ENCODE data around the gene RXRG. TPM values are rescaled to one million over a fixed set of nuclear protein-coding genes. Genes with fewer than 3 reads are reported as not detected.

The RXRG gene
- total RNA-seq, 1 donor from 2014 or later, result not detected

DNA sequence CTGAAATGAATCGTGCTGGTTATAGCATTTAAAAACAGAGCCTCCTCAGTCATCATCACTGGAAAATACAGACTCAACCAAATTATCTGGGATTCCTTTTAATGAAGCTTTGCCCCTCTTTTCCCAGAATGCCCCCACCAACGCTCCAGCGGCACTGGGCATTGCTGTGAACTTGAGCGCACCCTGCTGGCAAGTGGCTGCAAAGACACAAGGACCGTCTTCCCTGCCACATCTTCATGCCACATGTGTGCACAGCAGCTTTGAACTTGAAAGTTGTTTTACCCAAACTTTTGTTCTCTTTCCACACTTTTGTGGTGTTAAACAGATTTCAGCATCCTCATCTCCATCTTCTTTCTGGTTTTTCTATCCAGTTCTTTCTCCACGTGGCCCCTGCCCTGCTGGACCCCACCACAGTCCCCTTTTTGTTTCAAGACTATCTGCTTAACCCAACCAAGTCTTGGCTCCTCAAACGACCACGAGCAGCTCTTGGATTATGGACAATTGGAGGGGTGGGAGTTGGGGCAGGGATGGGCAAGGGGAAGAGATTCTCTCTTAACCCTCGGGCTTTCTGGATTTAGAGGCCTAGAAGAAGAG lies 75.6 kb downstream of the RXRG start:
- DNase-seq (ENCODE audit: low read depth, low spot score), result no peak

DNA sequence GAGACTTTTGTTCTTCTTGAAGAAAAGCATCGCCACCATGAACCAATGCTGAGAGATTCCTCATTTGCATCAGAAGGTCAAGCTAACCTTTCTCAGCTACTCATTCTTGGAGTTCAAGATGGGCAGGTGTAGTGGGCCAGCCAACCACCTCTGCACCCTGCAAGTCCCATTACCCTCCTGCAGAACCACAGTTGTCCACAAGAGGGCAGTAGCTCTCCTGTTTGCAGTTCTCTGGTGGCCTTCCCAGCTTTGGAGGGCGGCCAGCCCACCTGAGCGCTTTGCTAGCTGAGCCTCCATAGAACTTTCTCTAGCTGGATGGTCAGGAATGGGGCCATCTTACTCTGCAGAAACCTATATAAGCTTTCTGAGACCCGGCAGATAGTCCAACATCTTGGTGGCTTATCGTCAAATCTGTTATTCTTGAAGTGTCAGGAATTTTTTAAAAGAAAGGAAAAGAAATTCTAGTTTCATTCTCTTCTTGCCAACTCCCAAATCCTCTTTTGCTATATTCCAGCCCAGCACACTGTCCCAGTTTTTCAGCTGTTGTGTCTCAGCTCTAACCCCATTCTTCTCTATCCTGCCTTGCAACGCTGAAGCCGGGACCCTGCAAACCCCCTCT lies 77.4 kb downstream of the RXRG start:
- DNase-seq (ENCODE audit: low read depth, low spot score), result peak; percentile 17

DNA sequence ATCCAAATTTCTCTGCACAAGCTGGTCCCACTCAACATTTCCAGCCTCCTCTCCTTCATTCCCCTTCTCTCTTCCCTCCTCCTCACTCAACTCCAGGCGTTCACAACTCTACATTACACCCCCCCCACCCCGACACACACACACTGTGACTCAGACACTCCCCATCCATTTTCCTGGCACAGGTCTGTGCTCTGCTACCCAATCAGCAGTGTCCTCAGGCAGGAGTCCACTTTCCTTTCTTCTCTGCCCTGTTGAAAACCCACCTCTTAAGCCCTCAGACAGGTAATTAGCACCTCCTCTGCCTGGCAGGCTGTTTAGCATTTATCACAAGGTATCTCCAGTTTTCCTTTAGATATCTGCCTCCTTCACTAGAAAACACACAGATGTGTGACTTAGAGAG lies 79.6 kb downstream of the RXRG start:
- DNase-seq (ENCODE audit: low read depth, low spot score), result no peak

DNA sequence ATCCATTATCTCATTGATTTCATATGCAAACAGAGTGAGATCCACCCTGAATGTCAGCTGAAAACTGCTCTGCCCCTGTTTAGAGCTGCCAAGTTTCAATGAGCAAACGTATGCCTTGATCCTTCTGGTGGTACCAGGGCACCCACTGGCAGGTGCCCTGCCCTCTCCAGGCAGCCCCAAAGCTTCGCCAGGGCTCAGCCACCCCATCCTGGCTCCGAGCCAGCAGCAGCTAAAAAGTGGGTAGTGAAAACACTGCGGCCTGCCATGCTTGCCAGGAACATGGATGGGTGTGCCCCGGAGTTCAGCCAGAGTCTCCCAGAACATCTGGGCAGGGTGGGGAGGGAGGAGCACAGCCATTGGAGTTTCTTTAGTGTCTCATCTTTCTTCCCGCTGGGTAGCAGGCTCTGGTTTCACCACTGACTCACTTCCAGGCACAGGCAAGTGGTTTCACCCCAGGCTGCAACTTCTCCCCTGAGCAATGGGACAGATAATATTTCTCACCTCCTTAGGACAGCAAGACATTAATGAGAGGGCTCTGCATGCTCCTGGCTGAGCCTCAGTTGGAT lies 80.3 kb downstream of the RXRG start:
- DNase-seq (ENCODE audit: low read depth, low spot score), result no peak

DNA sequence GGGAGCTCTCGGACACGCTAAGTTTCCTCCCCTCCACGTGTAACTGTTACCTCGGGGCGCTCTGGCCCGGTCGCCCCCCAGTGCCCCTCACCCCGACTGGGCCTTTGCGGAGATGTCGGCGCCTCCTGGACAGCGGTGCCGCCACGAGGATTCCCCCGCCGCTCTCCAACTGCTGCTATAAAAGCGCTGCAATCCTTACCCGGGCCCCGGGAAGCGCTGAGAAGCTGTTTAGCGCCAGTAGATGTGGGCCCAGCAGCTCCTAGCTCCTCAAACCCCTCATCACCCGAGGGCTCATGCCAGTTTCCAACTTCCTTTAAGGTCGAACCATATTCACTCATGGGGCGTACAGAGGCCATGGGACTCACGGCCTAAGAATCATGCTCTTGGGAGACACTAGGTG lies 88.0 kb downstream of the RXRG start:
- DNase-seq (ENCODE audit: low read depth, low spot score), result no peak

DNA sequence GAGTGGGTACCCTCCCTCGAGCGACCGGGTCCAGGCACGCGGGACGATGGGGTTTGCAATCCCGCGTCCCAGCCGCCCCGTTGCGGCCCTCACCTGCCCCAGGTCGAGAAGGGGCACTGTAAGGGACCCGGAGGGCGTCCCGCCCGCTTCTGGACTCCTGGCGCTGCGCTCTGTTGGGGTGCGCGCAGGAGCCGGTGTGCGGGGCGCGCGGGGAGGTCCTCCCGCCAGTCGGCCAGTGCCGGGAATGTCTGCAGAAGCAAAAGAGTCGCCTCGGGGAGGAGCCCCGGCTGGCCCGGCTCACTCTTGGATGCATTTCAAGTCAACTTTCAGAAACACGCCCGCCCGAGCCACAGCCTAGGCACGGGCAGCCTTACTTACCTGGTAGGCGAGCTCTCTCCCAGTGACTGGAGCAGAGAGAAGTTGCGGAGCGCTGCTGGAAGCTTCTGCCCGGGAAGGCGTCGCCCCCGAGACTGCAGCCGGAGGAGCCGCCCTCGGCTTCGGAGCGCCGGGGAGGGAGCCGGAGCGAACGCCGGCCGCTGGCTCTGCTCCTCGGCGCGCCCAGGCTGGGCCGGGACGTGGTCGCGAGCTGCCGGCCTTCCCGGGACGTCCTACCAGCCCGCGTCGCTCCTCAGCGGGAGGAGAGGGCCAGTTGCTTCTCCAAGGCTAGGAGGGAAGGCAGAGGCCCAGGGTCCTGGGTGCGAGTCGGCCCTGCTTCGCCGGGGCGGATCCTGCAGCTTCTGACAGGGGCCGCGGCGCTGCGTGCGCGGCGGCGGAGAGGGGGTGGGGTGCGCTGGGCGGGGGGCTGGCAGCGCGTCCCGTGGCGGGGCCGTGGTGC lies 88.7 kb downstream of the RXRG start, which contains the start of gene LMX1A:
Gene LMX1A (minus strand): TSS at position 739 of the 835 bp plus-strand sequence. CDS start 1,156 bp downstream, outside the sequence.
- no peak for DNase-seq (ENCODE audit: low read depth, low spot score)

DNA sequence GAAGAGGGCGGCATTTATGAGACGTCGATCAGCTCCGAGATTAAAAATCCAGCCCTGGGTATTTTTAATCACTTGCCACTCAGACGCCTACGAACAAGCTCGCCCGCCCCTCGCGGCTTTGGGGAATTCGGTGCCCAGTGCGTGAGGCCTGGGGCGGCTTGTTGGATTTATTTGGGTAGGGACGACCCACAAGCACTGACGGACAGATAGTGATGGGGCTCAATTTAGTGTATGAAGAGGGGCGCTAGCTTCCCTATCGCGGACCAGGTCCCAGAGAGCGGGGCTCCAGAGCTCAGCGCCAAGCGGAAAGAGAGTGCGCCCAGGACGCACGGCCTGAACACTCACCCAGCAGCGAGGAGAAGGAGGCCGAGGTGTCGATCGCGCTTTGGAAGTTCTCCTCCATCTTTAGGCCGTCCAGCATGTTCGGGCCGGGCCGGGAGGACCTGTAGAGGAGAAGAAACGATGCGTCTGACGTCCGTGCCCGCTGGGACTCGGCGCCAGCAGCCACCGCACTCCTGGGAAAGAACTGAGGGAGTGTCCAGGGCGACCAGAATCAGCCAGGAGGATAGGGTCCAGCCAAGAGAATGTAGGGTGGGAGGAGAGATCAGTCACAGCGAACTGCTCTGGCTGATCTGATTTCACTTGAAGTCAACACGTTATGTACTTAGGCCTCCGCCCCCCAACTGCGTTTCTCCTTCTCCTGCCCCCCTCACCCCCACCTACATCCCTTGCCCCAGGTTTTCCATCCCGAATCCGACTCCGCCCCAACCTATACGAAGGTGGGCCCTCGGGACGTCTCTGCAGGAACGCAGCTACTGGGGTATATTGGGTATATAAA lies 89.6 kb downstream of the RXRG start:
- no peak for DNase-seq (ENCODE audit: low read depth, low spot score)

DNA sequence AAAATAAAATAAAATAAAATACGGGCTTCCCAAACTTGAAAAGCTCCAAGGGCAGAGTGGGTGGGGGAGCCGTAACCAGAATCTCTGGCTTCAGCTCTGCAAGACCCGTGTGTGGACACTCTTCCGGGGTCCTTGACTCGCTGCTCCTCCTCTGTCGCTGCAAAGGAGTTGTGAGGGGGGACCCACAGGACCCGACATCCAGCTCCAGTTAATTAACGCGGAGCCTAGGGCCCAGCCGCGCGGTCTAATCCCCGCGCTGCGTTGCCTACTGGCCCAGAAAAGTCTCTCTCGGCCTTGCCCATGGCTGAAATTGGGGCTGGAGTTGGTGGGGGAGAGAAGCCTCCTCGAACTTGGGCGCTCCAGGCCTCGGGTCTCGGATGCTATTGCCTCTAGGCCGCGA lies 90.2 kb downstream of the RXRG start:
- DNase-seq (ENCODE audit: low read depth, low spot score), result no peak

DNA sequence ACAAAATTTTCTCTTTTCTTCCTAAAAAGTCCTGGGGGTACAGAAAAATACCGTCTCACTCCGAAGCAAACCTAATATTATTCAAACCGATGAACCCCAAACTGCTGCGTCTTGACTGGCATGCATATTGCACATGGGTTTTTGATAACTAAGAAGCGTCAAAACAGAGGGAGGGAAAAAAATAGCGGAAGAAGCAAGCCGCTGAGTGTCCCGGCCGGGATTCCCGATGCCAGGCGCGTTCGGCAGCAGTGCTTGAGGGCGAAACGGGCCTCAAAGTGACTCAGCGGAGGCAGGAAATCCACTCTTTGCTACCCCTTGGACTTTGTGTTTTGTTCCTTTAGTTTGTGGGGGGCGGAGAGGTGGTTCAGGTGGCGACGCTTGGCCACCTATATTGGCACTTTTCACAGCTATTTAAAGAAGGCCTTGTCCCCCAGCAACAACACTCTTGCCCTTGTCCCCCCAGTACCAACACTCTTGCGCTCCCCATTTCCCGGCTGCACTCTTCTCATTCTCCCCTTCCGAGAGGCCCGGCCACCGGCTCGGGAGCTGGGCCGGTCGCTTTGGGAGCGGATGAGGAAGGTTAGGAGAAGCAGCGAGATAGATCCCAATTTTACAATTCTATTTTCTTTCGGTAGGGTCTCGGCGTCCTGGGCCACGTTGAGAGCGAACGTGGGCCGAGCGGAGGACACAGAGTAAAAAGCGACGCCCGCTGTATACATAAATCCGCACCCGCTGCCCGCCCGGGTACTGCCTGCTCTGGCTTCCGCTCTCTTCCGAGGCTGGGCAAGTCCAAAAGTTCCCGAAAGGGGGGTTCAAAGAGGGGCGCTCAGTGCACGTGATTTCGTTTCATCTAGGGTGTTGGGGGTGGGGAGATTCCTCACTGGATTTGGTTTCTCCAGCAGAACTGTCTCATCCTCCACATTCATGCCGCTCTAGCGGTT lies 90.9 kb downstream of the RXRG start:
- no peak for DNase-seq (ENCODE audit: low read depth, low spot score)

DNA sequence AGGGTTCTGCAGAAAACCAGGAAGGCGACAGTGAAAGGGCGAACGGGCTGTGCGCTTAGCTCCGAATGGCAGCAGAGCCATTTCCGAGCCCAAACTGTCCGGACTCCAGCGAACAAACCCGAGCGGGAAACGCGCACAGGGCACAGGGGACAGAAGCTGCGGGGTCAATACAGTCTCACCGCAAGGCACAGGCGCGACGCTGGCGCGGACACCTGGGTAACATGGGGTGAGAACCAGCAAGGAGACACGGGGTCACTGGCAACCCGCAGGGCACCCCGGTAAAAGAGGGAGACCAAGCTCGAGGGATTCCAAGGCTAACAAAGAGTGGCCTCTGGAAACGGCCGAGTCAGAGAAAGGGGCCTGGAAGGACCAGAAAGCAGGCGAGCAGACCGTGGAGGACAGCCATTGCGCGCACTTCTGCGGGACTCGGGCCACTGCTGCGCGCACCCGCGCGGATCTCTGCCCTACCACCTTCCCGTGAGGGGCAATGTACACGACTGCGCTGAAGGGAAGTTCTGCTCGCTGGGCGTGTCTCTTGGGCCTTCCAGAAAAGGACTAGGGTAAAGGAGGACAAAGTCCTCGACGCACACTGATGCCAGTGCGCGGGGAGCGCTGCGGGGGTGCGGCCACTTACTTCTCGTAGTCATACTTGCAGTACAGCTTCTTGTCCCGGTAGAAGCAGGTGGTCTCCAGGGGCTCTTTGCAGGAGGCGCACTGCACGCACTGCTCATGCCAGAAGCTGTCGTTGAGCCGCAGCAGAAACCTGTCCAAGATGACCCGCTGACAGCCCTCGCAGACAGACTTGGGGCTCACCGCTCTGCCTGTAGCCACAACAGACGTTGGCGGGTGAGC lies 92.3 kb downstream of the RXRG start:
- DNase-seq (ENCODE audit: low read depth, low spot score), result no peak

DNA sequence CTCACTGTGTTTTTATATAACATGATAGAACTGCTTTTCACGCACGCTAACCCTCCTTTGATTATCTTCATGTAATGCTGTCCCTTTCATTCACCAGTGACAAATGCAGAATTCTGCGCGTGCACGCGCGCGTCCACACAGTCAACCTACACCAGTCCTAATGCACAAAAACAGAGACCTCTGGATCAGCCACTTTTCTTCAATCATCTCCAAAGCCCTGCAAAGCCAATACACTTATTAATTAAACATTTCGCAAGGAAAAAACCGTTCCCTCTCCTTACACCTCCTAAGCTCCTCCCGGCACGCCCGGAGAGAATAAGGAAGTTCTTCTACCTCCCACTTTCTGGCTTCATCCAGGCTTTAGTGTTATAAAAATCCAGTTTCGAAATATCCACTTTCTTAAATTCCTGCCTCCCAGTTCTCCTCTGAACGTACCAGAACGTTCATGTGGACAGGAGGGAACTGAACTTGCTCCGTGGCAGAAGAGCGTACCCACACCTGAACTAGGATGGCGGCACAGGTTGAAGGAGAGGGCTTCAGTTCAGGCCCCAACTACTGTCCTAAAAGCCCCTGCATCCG lies 93.0 kb downstream of the RXRG start:
- DNase-seq (ENCODE audit: low read depth, low spot score), result no peak

Other genes starting within 250 kb of the RXRG start
- gene LMX1A, start 88.4 kb downstream of the RXRG start, total RNA-seq, result not detected in 2 replicates
- gene LRRC52, start 98.9 kb upstream of the RXRG start, total RNA-seq, result not detected in 2 replicates
- 128 and 204 TPM in 2 replicates for gene MGST3, start 186.1 kb upstream of the RXRG start, total RNA-seq